GM21619 (cell line): ENCODE results near the gene NR0B2.

Experiments
- ATAC-seq: cut with Tn5 transposase; IDR thresholded peaks from one replicate; pipeline ENCODE4 v1.9.1; 2021; ENCODE audit not compliant: unreplicated experiment

Gene NR0B2

DNA sequence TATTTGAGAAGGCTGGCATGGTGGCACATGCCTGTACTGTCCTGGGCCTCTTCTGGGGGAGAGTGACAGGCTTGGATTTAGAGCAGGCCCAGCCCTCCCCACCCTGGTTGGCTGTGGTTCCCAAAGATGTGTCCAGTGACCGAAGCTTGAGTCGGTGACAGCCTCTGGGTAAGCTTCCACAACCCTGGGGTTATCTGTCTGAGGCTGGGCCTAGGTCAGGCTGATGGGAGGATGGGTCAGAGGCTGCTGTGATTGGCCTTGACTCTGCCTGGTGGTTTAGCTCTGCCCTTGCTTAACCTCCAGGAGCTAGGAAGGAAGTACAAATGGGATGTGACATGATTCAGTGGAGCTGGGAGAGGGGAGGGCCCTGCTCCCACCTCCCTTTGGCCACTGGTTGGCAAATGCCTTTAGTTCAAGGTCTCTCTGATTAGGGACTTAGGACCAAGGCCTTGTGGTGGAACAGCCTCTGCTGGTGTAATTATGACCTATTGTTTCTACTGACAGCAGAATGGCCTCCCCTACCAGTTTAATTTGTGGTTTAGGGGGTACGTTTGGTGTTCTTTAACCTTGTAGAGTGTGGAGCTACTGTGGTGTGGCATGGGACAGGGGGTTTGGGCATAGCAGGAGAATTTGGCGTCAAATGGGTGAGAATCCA is 24.4 kb upstream of the NR0B2 start:
- ATAC-seq, result no peak

DNA sequence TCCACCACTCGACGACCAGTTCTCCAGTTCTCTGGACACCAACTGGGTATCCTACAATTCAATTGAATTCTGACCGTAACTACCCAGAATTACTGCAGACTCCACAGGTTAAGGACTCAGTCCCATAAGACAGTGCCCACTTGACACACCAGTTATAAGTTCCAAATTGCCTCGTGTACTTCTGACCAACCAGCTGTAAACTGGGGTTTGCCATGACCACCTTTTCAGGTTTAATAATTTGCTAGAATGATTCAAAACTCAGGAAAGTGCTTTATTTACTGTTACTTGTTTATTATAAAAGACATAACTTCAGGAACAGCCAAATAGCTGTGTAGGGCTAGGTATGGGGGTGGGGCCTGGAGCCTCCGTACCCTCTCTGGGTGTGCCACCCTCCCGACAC is 23.0 kb upstream of the NR0B2 start:
- ATAC-seq, result no peak

- no peak for ATAC-seq
These were observed 18.8 kb upstream of the NR0B2 start for GRCh38 chr1:26932531-26932930.

DNA sequence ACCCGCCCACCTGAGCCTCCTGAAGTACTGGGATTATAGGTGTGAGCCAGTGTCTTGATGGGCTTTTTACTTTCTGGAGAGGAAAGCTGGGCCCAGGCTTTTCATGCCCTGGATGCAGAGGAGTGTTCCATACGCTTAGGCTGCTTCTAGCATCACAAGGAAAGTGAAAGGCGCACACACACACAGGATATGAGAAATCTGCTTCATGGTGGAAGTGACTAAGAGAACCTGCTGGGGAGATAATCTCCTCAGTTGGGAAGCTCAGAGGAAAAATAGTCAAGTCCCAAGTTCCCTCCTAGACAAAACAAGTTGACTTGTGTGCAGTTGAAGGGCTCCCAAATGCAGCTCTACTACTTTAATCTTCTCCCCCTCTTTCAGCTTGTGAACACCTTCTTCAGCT is 9.9 kb upstream of the NR0B2 start:
- no peak for ATAC-seq

DNA sequence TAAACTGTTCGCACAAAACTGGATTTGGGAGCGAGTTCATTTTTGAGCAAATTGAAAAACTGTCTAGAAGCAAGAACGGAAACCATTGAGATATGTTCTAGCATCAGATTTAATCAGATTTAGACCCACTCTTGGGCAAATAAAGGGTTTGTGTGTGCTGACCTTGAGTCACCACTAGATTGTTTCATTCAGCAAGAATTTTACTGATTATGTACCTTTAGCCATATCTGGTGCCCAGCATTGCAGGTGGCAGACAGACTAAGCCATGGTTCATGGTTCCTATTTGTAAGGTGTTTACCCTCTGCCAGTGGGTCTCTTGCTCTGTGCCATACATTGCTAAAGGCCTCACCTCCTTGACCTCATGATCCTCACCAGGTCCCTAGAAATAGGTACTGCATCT is 9.1 kb upstream of the NR0B2 start:
- ATAC-seq, result no peak

- ATAC-seq, result no peak
These were observed 8.6 kb upstream of the NR0B2 start for GRCh38 chr1:26922431-26922729.

DNA sequence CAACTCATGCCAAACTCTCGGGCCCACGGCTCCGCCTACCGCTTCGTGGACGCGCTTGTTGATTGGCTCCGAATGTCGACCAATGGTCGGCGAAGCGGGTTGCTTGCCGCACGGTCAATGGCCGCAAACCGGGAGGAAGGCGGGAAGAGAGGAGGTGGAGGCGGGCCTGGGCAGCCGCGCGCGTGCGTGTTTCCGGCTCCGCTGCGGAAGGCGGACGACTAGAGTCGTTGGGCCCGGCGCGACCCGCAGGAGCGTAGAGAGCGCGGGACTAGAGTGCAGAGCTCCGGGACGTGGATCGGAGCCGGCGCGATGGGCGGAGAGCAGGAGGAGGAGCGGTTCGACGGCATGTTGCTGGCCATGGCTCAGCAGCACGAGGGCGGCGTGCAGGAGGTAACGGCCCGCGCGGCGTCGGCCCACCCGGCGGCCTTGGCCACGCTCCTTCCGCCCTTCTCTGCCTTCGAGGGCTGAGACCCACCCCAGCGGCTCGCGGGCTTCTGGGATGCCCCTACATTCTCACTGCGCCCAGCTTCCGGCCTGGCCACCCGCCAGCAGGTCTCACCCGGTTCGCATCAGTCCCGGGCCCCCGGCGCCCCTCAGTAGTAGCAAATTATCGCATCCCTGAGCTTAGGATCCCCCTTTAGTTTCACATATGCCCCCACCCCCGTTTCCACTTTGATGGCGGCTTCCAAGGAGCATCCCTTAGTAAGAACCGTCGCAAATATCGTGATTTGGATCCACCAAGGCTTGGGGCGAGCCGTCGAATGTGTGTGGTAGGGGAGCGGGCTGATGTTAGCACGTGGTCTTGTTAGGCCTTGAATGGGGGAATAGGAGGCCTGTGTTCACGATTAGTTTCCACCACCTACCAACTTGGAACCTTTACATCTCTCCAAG is 8.0 kb upstream of the NR0B2 start, which contains the start of gene NUDC:
NUDC (plus strand) TSS at position 204 of the 891 bp plus-strand sequence; CDS start at position 310, 106 bp downstream.
- peak; percentile 96 for ATAC-seq

- no peak for ATAC-seq
These were observed 7.4 kb upstream of the NR0B2 start for GRCh38 chr1:26921126-26921539.

GRCh38 chr1:26915204-26915842 is 1.5 kb upstream of the NR0B2 start:
- ATAC-seq, result no peak

DNA sequence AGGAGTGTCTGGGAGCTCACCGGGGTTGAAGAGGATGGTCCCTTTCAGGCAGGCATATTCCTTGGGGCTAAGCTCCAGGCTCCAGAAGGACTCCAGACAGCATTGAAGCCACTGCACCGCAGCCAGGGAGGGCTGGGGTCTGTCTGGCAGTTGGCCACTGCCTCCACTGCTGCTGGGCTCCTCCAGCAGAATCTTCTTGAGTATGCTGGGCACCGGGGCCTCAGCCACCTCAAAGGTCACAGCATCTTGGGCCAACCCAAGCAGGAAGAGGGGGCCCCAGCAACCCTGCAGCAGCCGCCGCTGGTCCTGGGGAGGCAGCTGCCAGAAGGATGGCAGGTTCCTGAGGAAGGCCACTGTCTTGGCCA is 404 bp downstream of the NR0B2 start:
- ATAC-seq, result no peak

- ATAC-seq, result no peak
These were observed 1.7 kb downstream of the NR0B2 start for GRCh38 chr1:26912147-26912490.

GRCh38 chr1:26911399-26912146 is 2.2 kb downstream of the NR0B2 start:
- ATAC-seq, result no peak

DNA sequence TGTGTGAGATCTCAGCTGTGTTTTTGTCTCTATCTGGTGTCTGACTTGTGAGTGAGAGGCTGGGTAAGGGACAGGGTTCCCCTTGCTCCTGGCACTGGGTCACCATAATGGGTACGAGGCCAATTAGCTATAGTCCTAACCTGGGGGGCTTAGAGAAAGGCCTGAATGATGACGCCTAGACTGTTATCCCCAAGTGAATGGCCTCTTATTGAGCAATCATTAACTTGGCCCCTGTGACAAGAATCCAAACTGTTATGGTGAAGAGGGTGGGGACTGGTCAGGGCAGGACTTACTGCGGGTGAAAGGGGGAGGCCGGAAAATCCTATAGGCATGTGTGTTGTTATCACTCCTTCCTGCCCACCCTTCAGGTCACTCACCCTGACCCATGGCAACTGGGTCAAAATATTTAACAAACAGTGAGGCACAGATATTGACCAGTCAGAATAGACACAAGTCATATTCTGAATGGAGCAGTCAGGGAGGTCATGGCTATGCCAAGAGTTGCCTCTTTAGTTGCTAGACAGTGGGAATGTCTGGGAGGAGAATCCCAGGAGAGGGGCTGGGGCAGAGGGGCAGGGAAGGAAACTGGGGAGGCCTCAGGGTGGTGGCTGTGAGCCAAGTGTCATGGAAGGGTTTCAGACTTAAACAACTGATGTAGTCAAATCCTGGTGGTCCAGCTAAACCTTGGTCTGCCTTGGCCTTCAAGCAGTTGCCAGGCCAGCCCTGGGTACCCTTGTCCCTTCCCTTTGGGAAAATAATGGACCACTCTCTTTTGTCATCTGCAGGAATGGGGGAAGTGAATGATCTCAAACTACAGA is 3.2 kb downstream of the NR0B2 start:
- no peak for ATAC-seq

GRCh38 chr1:26909951-26910342 is 3.8 kb downstream of the NR0B2 start:
- no peak for ATAC-seq

GRCh38 chr1:26907071-26907917 is 6.5 kb downstream of the NR0B2 start:
- ATAC-seq, result no peak

- ATAC-seq, result no peak
These were observed 12.8 kb downstream of the NR0B2 start for GRCh38 chr1:26900815-26901511.

DNA sequence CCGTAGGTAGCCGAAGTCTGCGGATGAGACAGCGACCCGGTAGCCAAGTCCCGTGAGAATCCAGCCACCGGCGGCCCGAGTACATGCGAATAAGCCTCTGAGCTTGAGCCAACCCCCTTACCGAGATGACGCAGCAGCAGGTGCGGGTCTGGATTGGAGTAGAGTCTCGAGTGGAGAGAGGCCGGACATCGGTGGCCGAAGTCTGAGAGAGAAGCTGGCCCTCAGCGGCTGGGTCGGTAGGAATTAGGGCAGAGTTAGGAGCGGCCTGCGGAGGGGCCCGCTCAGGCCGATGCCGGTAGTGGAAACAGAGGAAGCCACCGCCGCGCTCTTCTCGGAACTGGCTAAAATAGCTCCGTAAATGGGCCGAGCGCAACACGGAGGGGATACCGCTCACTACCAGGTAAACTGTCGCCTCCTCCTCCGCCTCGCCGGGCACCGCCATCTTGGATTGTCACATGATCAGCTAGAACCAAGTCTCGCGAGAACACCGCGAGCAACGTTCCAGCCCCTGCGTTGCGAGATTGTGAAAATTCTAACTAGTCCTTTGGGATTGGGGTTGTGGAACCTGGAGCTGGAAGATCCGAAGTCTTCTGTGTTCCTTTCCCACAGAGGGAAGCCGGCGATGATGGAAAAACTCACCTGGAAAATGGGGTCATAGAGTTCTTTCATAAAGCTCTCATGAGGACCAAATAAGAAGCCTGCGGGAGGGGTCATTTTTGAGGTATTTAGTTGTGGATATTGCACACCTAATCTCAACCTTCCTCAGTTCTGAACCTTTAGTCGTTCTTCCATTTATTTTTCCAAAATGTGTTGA is 13.6 kb downstream of the NR0B2 start, which contains the start of gene GPATCH3:
GPATCH3 (minus strand) TSS at position 467 of the 814 bp plus-strand sequence; CDS start at position 442, 25 bp downstream.
- ATAC-seq, result peak; percentile 93

DNA sequence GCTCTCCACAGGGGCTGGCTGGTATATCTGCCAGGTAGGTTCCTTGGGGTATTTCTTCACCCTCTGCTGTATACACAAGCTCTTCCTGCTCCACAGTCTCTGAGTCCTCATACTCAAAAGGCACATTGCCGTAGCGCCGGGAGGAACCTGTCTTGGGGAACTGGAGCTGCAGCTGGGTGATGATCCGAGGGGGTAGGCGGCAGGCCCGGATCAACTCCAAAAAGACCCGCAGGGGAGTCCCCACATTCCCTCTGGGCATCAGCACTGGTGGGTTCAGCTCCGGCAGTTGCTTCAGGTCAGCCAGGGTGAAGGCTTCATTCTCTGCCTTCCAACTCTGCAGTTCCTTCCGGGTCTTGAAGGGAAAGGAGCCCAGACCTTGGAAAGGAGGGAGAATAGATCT is 16.4 kb downstream of the NR0B2 start:
- no peak for ATAC-seq
